Astrocyte (in vitro differentiated cells and primary cell): ENCODE data around the gene UBAC2. TPM values are rescaled to one million over a fixed set of nuclear protein-coding genes. Genes with fewer than 3 reads are reported as not detected.

ENCODE experiments used
- DNase-seq: peaks from one replicate; pipeline ENCODE4 v3.0.0-alpha.2; 2010; ENCODE audit warnings: low read depth
- FAIRE-seq: peaks from 2 replicates; lab custom pipeline; 2011; peaks lifted over from hg19 to GRCh38; lab: Jason Lieb, UNC
- H2AFZ ChIP-seq: 2 replicates; pipeline ENCODE4 v1.6.0; 2012; ENCODE audit warnings: low read depth, low read length, inconsistent platforms
- H3K27ac ChIP-seq: 2 replicates; pipeline ENCODE4 v1.5.1; 2011; ENCODE audit warnings: low read depth, low read length, inconsistent platforms
- H3K27me3 ChIP-seq: 2 replicates; pipeline ENCODE4 v1.6.0; 2011; ENCODE audit warnings: low read length, inconsistent platforms; ENCODE audit not compliant: insufficient read depth
- H3K36me3 ChIP-seq: 2 replicates; pipeline ENCODE4 v1.5.1; 2011; ENCODE audit warnings: low read length, inconsistent platforms; ENCODE audit not compliant: insufficient read depth
- H3K4me1 ChIP-seq: 2 replicates; pipeline ENCODE4 v1.5.1; 2011; ENCODE audit warnings: low read length, inconsistent platforms; ENCODE audit not compliant: insufficient read depth
- H3K4me2 ChIP-seq: 2 replicates; pipeline ENCODE4 v1.6.0; 2012; ENCODE audit warnings: low read length, inconsistent platforms
- H3K4me3 ChIP-seq: 2 replicates; pipeline ENCODE4 v1.5.1; 2011; ENCODE audit warnings: low read depth, mild to moderate bottlenecking, low read length, inconsistent platforms; ENCODE audit not compliant: insufficient read depth
- H3K79me2 ChIP-seq: 2 replicates; pipeline ENCODE4 v1.6.0; 2012; ENCODE audit warnings: mild to moderate bottlenecking, low read length, inconsistent platforms; ENCODE audit not compliant: insufficient read depth
- H3K9ac ChIP-seq: 2 replicates; pipeline ENCODE4 v1.6.0; 2012; ENCODE audit warnings: mild to moderate bottlenecking, low read length, inconsistent platforms
- H3K9me3 ChIP-seq: 2 replicates; pipeline ENCODE4 v1.5.1; 2012; ENCODE audit warnings: low read depth, mild to moderate bottlenecking, low read length, inconsistent platforms; ENCODE audit not compliant: insufficient read depth
- H4K20me1 ChIP-seq: 2 replicates; pipeline ENCODE4 v1.6.0; 2012; ENCODE audit warnings: low read length, inconsistent platforms; ENCODE audit not compliant: insufficient read depth
- H3K27ac Mint-ChIP-seq: one replicate; pipeline ENCODE4 v1.8.0; 2021; ENCODE audit warnings: mild to moderate bottlenecking, mixed read lengths; ENCODE audit not compliant: unreplicated experiment
- H3K27me3 Mint-ChIP-seq: one replicate; pipeline ENCODE4 v1.8.0; 2021; ENCODE audit warnings: low read depth, mixed read lengths; ENCODE audit not compliant: unreplicated experiment
- H3K36me3 Mint-ChIP-seq: one replicate; pipeline ENCODE4 v1.8.0; 2021; ENCODE audit warnings: low read depth, mixed read lengths; ENCODE audit not compliant: unreplicated experiment
- H3K4me1 Mint-ChIP-seq: one replicate; pipeline ENCODE4 v1.8.0; 2021; ENCODE audit warnings: low read depth, mixed read lengths; ENCODE audit not compliant: unreplicated experiment
- H3K4me3 Mint-ChIP-seq: one replicate; pipeline ENCODE4 v1.8.0; 2021; ENCODE audit warnings: mild to moderate bottlenecking, moderate library complexity, mixed read lengths; ENCODE audit not compliant: unreplicated experiment
- H3K9me3 Mint-ChIP-seq: one replicate; pipeline ENCODE4 v1.8.0; 2021; ENCODE audit warnings: mild to moderate bottlenecking, mixed read lengths; ENCODE audit not compliant: unreplicated experiment
- EZH2 ChIP-seq: IDR thresholded peaks from 2 replicates; pipeline ENCODE4 v1.6.1; 2012; ENCODE audit warnings: mild to moderate bottlenecking, low read length, inconsistent platforms; ENCODE audit not compliant: insufficient read depth
- total RNA-seq: library from RNA; stranded (reverse); gene quantifications from 2 replicates; pipeline ENCODE4 v1.2.1, GENCODE V29; 2021
- TF ChIP-seq, protein P1 (sequence below): IDR thresholded peaks from 2 replicates; pipeline ENCODE4 v1.5.1; 2011; ENCODE audit warnings: low read depth, mild to moderate bottlenecking, inconsistent platforms, low read length, moderate library complexity; ENCODE audit not compliant: insufficient read depth

UBAC2 gene
- total RNA-seq, 1 donor from 2014 or later: 61.0 TPM

- H3K9me3 Mint-ChIP-seq: peaks cover 14% of the 10 kb centered on the region
- Histone ChIP-seq H4K20me1 (no peaks in the 10 kb centered on the region), H3K27me3 (peaks cover 2% of the 10 kb centered on the region), H3K4me3 (peak overlapping the region; percentile 21), H3K4me2 (peak overlapping the region; percentile 82), H3K27ac (no peak overlapping the region), H2AFZ (peak overlapping the region; percentile 70), H3K9me3 (no peaks in the 10 kb centered on the region), H3K79me2 (no peaks in the 10 kb centered on the region), H3K36me3 (no peaks in the 10 kb centered on the region), H3K9ac (peak overlapping the region; percentile 65), H3K4me1 (peaks cover 11% of the 10 kb centered on the region)
- H3K27me3 Mint-ChIP-seq: peaks cover 4% of the 10 kb centered on the region
- no peak for DNase-seq
- H3K36me3 Mint-ChIP-seq: no peaks in the 10 kb centered on the region
- TF ChIP-seq EZH2: no peak
- TF ChIP-seq, protein P1, sequence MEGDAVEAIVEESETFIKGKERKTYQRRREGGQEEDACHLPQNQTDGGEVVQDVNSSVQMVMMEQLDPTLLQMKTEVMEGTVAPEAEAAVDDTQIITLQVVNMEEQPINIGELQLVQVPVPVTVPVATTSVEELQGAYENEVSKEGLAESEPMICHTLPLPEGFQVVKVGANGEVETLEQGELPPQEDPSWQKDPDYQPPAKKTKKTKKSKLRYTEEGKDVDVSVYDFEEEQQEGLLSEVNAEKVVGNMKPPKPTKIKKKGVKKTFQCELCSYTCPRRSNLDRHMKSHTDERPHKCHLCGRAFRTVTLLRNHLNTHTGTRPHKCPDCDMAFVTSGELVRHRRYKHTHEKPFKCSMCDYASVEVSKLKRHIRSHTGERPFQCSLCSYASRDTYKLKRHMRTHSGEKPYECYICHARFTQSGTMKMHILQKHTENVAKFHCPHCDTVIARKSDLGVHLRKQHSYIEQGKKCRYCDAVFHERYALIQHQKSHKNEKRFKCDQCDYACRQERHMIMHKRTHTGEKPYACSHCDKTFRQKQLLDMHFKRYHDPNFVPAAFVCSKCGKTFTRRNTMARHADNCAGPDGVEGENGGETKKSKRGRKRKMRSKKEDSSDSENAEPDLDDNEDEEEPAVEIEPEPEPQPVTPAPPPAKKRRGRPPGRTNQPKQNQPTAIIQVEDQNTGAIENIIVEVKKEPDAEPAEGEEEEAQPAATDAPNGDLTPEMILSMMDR: no peak
- H3K27ac Mint-ChIP-seq: peak overlapping the region; percentile 66
- H3K4me1 Mint-ChIP-seq: peaks cover 11% of the 10 kb centered on the region
- no peak for FAIRE-seq
- no peak overlapping the region for H3K4me3 Mint-ChIP-seq
Observed at GRCh38 chr13:99431927-99432608, 231.4 kb downstream of the UBAC2 start.

GRCh38 chr13:99432609-99433542 lies 232.2 kb downstream of the UBAC2 start:
- Histone ChIP-seq H3K4me2 (peak overlapping the region; percentile 82), H3K36me3 (no peaks in the 10 kb centered on the region), H4K20me1 (no peaks in the 10 kb centered on the region), H3K4me1 (peaks cover 13% of the 10 kb centered on the region), H3K27me3 (no peaks in the 10 kb centered on the region), H3K79me2 (no peaks in the 10 kb centered on the region), H2AFZ (peak overlapping the region; percentile 70), H3K27ac (peak overlapping the region; percentile 56), H3K9ac (peak overlapping the region; percentile 65), H3K4me3 (peak overlapping the region; percentile 21), H3K9me3 (no peaks in the 10 kb centered on the region)
- peaks cover 11% of the 10 kb centered on the region for H3K4me1 Mint-ChIP-seq
- peaks cover 11% of the 10 kb centered on the region for H3K9me3 Mint-ChIP-seq
- H3K27ac Mint-ChIP-seq: peak overlapping the region; percentile 66
- H3K36me3 Mint-ChIP-seq: no peaks in the 10 kb centered on the region
- H3K4me3 Mint-ChIP-seq: no peak overlapping the region
- no peak for FAIRE-seq
- peak; percentile 56 for DNase-seq
- TF ChIP-seq EZH2: no peak
- TF ChIP-seq, protein P1: no peak
- H3K27me3 Mint-ChIP-seq: peaks cover under 1% of the 10 kb centered on the region
